Suprapubic skin (tissue), 4 donors: ENCODE data around the gene AGER. TPM values are rescaled to one million over a fixed set of nuclear protein-coding genes. Genes with fewer than 3 reads are reported as not detected.

Source experiments
- DNase-seq, 2 donors: peaks; one replicate each; pipeline ENCODE4 v3.0.0-alpha.2; 2019; ENCODE audit warnings: low spot score in 2 of 2
- H3K27ac ChIP-seq: fragments of 200-600 bp; sonication (generic); one replicate; pipeline ENCODE4 v1.5.1; 2019
- H3K27me3 ChIP-seq: fragments of 200-600 bp; sonication (generic); one replicate; pipeline ENCODE4 v1.5.1; 2019
- H3K36me3 ChIP-seq: fragments of 200-600 bp; sonication (generic); one replicate; pipeline ENCODE4 v1.5.1; 2019
- H3K4me1 ChIP-seq: fragments of 200-600 bp; sonication (generic); one replicate; pipeline ENCODE4 v1.5.1; 2019
- H3K4me3 ChIP-seq: fragments of 200-600 bp; sonication (generic); one replicate; pipeline ENCODE4 v1.5.1; 2019; ENCODE audit warnings: mild to moderate bottlenecking
- H3K9me3 ChIP-seq: fragments of 200-600 bp; sonication (generic); one replicate; pipeline ENCODE4 v1.5.1; 2019
- EP300 ChIP-seq: sonication (generic); formaldehyde crosslinking; IDR thresholded peaks from one replicate; pipeline ENCODE4 v1.6.1; 2017; ENCODE audit warnings: antibody characterized with exemption
- POLR2A ChIP-seq, 2 donors: fragments of 450-650 bp; IDR thresholded peaks; one replicate each; pipeline ENCODE4 v1.6.1; 2017; ENCODE audit warnings: antibody characterized with exemption in 2 of 2, mild to moderate bottlenecking in 2 of 2, moderate library complexity in 2 of 2
- POLR2AphosphoS5 ChIP-seq, 3 donors: sonication (generic); formaldehyde crosslinking; IDR thresholded peaks; one replicate each; pipeline ENCODE4 v1.6.1; 2017; ENCODE audit warnings: antibody characterized with exemption in 3 of 3
- WGBS: methylation state at CpG from one replicate; pipeline ENCODE4 v1.1.5; 2018; 5-methylcytosine and 5-hydroxymethylcytosine counted together
- total RNA-seq, 4 donors: library from RNA; depleted of rRNA; stranded (reverse); fragments of >200 nt; gene quantifications; one replicate each; pipeline ENCODE4 v1.1.0, GENCODE V29; 2016
- TF ChIP-seq, protein P1 (sequence below), 2 donors: fragments of 200-600 bp in 1 of 2; fragments of 450-650 bp in 1 of 2; sonication (generic) in 1 of 2; IDR thresholded peaks; one replicate each; pipeline ENCODE4 v1.5.1; 2016 to 2019; ENCODE audit warnings: antibody characterized with exemption in 2 of 2, mild to moderate bottlenecking in 1 of 2, moderate library complexity in 1 of 2

AGER gene
- total RNA-seq, 4 donors from 2014 or later: 1.5 to 9.9 (median 4.8) TPM; not detected in 1

- Histone ChIP-seq H3K36me3 (peaks cover 12% of the 10 kb centered on the region), H3K27me3 (no peaks in the 10 kb centered on the region), H3K4me1 (peaks cover 72% of the 10 kb centered on the region), H3K27ac (peak overlapping the region; percentile 89), H3K4me3 (peak overlapping the region; percentile 61), H3K9me3 (no peaks in the 10 kb centered on the region)
- DNase-seq: peak in 1 of 2 donors; percentile 67
- no peak for TF ChIP-seq EP300
- TF ChIP-seq POLR2A (IDR thresholded peaks at IDR 0.05): no peak
- TF ChIP-seq, protein P1, sequence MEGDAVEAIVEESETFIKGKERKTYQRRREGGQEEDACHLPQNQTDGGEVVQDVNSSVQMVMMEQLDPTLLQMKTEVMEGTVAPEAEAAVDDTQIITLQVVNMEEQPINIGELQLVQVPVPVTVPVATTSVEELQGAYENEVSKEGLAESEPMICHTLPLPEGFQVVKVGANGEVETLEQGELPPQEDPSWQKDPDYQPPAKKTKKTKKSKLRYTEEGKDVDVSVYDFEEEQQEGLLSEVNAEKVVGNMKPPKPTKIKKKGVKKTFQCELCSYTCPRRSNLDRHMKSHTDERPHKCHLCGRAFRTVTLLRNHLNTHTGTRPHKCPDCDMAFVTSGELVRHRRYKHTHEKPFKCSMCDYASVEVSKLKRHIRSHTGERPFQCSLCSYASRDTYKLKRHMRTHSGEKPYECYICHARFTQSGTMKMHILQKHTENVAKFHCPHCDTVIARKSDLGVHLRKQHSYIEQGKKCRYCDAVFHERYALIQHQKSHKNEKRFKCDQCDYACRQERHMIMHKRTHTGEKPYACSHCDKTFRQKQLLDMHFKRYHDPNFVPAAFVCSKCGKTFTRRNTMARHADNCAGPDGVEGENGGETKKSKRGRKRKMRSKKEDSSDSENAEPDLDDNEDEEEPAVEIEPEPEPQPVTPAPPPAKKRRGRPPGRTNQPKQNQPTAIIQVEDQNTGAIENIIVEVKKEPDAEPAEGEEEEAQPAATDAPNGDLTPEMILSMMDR (IDR thresholded peaks at IDR 0.05): no peak
- TF ChIP-seq POLR2AphosphoS5 (IDR thresholded peaks at IDR 0.05): no peak
- WGBS: 70% methylated on average over 15 of the region's 15 CpGs
Observed at GRCh38 chr6:32191696-32192607, 7.9 kb upstream of the AGER start.

- peak overlapping the region; percentile 89 for H3K27ac ChIP-seq
- peaks cover 74% of the 10 kb centered on the region for H3K4me1 ChIP-seq
- DNase-seq: no peak
- WGBS: 96% methylated on average over 5 of the region's 8 CpGs
- H3K9me3 ChIP-seq: no peaks in the 10 kb centered on the region
- peak overlapping the region; percentile 61 for H3K4me3 ChIP-seq
- peaks cover 21% of the 10 kb centered on the region for H3K36me3 ChIP-seq
- no peaks in the 10 kb centered on the region for H3K27me3 ChIP-seq
- no peak for TF ChIP-seq EP300
- no peak for TF ChIP-seq POLR2A (IDR thresholded peaks at IDR 0.05)
- no peak for TF ChIP-seq POLR2AphosphoS5 (IDR thresholded peaks at IDR 0.05)
- TF ChIP-seq, protein P1 (IDR thresholded peaks at IDR 0.05): no peak
Observed at GRCh38 chr6:32190911-32191677, 7.0 kb upstream of the AGER start.

GRCh38 chr6:32190054-32190851 is 6.2 kb upstream of the AGER start, which contains the start of gene PBX2:
Gene PBX2, minus strand, starts transcription at chr6:32190202. Its CDS starts 287 bp downstream, at chr6:32189915.
- WGBS: 1% methylated on average over 20 of the region's 23 CpGs
- H3K9me3 ChIP-seq: no peaks in the 10 kb centered on the region

GRCh38 chr6:32189742-32190053 is 5.6 kb upstream of the AGER start:
- Histone ChIP-seq H3K9me3 (no peaks in the 10 kb centered on the region), H3K27ac (peak overlapping the region; percentile 89), H3K4me1 (peaks cover 74% of the 10 kb centered on the region), H3K36me3 (peaks cover 21% of the 10 kb centered on the region), H3K27me3 (no peaks in the 10 kb centered on the region), H3K4me3 (peak overlapping the region; percentile 61)
- TF ChIP-seq EP300 (no peak), POLR2AphosphoS5 (IDR thresholded peaks at IDR 0.05) (no peak), POLR2A (IDR thresholded peaks at IDR 0.05) (no peak)
- TF ChIP-seq, protein P1 (IDR thresholded peaks at IDR 0.05): no peak
- WGBS: no CpG with 5 or more reads among the region's 23 CpGs
- DNase-seq: no peak

More at GRCh38 chr6:32190054-32190851, 6.2 kb upstream of the AGER start, which contains the start of gene PBX2:
- TF ChIP-seq, protein P1 (IDR thresholded peaks at IDR 0.05): no peak
- TF ChIP-seq POLR2A (IDR thresholded peaks at IDR 0.05) (peak in 1 of 2 donors; percentile 56), POLR2AphosphoS5 (IDR thresholded peaks at IDR 0.05) (no peak), EP300 (no peak)
- Histone ChIP-seq H3K36me3 (peaks cover 21% of the 10 kb centered on the region), H3K4me3 (peak within 1 kb of the TSS; percentile 61), H3K27ac (peak within 1 kb of the TSS; percentile 89), H3K27me3 (no peaks in the 10 kb centered on the region), H3K4me1 (peaks cover 80% of the 10 kb centered on the region)
- DNase-seq: peak; percentile 94 to 95
